Activated gamma-delta T cell treated with Interleukin-2 at 50 U/mL for 16 hours (primary cell): ENCODE data around the gene ALPP.
"Not testable (repeated sequence)": the region's sequence is repeated elsewhere in the genome, so short reads cannot be mapped to it uniquely, and the experiment has no call there.

Experiments used
- DNase-seq: peaks from one replicate; pipeline ENCODE4 v3.0.0-alpha.2; 2020

ALPP gene

DNA sequence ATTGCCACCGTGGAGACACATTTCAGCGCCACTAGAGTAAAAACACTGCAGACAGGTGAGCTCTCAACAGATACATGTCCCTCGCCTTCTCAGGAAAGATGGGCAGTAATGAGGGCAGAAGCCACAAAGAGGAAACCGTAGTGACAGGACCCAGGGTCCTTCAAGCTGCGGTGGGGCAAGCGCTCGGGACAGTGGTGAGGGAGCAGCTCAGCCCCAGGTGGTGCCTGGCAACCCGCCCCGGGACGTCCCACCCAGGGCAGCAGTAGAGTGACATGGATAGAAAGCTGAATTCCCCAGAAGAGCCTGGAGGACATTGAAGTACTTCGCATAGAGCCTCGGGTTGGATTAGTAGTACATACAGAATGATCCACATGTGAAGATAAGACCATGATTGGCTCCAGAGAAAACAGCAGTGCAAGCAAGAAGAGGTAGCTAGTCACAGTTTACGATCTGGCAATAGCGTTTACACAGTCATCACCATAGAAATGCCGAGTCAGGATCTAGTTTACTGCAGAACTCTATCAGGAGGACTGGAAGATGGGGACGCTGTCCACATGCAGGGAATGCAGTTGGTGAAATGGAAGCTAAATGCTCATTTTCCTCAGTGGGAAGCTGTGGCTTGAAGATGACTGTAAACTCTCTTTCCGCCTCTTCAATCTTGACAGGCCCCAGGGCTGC lies 37.4 kb upstream of the ALPP start:
- no peak for DNase-seq

DNA sequence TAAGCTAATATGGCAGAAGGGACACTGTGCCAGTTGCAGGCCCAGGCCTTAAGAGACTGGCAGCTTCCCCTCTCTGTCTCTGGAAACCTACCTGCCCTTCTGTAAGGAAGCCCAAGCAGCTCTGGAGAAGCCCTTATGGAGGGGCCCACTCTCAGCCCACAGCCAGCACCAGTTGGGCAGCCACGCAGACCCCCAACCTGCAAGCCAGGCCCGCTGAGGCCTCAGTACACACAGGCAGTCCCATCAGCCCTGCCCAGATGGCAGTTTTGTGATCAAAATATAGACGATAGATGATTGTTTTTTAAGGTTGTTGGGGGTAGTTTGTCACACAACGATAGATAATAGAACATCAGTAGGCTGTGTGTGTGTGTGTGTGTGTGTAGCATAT lies 36.8 kb upstream of the ALPP start:
- DNase-seq = no peak

DNA sequence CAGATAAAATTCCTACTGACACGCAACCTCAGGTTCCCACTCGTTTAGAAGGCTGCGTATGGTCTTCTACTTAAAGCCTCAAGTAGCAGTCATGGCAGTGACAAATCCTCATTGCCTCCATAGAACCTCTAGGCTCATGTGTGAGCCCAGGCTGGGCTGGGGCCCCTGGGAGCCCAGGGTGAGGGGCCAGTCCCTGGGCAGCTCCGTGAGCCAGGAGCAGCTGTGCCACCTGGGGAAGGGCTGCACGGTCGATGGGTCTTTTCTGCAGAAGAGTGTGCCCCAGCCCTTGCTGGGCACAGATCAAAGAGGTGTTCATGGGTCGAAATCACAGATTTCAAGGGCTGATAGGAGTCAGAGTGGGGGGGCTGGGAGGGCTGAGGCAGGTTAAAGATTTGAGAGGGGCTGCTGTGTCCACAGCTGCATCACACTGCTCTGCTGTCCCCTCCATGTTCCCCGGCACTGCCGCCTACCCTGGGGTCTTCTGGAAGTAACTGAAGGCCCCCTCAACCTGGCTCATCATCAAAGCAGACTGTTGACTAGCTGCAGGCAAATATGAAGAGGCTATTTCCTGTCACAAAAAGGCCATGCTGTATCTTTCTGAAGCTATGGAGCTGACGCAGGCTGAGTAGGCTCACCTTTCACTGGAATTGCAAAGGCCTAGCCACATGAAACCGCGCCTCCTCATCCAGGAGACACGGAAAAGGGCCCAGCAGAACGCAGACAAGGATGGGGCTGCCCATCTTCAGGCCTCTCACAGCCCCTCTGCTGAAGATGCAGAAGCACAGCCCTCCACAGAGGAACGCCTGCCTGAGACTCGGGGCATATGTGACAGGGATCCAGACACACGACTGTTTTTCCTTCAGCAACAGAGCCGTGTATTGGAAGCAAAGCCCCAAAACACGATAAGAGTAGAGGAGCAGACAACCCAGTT lies 35.7 kb upstream of the ALPP start:
- no peak for DNase-seq

DNA sequence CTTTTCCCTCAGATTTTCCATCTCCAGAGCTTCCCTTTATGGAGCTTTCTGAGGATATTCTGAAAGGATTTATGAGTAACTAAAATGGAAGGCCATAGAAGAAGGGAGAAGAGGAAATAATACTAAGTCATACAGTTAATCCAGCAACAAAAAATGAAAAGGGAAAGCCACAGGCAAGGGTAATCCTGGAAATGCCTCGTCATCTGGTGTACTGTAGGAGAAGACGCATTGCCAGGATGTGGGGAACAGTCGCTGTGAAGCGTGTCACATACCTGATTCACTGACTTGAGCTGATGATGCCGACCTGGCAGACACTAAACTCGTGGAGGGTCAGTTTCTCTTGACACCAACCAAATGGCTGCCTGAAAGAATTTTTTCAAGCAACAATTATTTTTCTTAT lies 34.7 kb upstream of the ALPP start:
- no peak for DNase-seq

DNA sequence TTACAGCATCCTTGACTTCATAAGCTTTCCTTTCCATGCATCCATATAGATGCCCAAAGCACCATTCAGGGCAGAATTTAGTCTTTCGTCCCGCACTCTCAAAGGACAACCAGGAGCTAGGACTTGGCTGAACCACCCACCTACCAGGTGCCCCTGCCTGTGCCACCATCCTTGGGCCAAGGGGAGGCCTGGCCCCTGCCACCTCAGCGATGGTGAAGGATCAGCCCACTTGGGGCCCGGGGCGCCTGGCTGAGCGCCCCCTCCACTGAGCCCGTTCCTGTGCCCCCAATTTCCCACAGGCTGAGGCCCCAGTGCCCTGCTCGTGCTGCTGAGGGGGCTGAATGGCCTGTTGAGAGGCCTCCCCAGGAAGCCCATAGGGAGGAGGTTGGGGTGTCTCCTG lies 33.3 kb upstream of the ALPP start:
- DNase-seq = no peak

DNA sequence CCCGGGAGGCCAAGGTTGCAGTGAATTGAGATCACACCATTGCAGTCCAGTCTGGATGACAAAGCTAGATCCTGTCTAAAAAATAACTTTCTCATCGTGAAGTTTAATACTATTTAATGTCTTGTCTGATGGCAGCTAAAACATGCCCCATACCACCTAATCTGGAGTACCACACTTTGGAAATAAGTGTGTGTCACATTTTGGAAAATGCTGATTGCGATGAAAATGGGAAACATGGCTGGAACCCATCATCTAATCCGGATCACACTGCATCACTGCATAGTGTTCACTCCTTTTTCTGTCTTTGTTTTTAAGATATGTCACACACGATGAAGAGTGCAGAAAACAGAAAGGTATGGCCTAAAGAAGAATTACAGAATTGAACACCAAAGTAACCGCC lies 31.2 kb upstream of the ALPP start:
- no peak for DNase-seq

DNA sequence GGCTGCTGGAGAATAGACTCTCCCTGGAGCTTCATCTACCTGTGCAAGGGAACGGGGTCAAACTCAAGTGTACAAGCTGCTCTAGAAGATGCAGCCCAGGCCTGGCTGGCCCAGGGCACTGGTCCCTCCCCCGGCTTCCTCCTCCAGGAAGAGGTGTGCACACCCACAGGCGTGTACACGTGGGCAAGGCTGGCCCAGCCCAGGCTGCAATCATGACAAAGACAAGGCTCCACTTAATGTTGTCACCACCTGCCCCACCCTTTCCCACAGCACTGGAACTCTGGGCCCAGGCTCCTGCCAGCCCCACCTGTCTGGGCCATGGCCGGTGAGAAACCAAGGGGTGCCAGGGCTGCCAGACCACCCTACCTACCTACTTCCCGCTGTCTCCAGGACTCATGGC lies 29.6 kb upstream of the ALPP start:
- no peak for DNase-seq

DNA sequence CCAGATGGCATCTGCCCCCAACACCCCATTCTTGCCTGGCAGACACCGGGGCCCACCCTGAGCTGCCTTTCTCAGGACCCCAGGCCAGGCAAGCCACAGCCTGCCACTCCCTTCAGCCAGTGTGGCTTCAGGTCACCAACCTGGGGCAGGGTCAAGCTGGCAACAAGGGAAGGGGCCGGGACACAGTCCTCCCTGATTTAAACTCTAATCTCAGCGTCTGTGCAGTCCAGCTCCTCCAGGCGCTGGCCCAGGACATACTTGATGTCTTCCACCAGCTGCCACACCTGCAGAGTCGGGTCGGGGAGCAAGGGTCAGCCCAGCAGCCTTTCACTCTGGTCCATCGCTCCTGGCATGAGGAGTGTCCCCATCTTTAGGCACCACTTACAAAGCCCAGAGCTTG lies 29.0 kb upstream of the ALPP start:
- DNase-seq = no peak

DNA sequence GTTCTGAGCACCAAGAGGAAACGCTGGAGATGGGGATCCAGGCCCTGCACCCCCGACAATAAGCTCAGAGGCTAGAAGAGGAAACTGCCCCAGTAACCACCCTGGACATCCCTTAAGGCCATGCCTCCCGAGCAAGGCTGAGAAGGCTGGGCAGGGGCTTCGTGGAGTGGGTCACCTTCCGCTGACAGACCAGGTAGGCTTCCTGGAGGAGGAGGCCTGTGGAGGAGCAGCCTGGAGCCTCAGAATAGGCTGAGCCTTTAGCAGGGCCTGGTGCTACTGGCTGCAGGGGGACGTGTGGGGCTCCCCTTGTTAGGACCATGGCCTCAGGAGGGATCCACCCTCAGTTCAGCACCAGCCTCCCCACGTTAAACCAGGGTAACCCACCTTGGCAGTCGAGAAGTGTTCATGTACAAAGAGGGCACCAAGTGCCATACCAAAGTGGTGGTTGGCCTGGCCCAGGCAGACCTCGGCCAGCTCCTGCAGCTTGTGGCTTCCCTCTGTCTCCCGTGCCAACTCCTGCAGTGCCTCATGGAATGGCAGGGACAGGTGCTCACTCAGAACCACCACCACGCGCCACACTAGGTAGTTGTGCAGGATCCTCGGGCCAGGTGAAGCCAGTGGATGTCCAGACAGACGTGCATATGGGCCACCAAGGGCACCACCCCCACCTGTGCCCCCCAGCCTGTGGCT lies 28.5 kb upstream of the ALPP start:
- no peak for DNase-seq

DNA sequence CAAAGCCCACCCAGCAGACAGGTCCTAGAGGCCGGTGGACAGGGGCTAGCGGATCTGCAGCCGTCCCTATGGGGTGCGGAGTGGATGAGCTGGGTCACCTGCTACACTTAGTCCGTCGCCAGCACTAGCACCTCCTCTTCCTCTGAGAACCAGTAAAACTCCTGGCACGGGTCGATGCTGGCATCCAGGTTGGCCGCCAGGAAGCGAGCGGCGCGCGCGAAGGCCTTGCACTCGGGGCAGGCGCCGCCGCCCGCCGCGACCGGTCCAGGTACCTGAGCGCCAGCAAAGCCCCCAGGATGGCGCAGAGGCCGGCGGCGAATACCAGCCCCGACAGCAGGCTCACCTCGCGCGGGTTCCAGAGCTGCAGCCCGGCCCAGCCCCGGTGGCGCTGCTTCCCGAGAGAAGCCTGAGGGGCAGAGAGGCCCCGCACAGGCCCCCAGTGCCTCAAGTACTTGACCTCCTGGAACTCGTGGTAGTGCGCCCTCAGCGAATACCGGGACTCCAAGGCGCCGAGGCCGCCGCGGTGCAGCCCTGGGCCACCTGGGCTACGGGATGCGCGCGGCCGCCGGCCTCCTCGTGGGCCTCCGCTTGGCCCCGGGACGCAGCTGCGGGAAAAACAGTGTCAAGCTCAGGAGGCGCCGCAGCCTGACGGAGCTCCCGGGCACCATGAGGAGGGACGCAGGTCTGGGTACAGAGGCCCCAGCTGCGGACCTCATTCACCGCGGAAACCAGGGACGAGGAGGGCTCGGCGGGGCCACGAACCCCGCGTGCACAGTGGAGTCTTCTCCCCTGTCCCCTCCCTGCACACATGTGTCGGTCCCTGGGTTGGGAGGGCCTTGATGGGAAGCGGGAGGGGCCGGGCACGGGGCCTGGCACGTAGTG lies 27.5 kb upstream of the ALPP start:
- DNase-seq = no peak

DNA sequence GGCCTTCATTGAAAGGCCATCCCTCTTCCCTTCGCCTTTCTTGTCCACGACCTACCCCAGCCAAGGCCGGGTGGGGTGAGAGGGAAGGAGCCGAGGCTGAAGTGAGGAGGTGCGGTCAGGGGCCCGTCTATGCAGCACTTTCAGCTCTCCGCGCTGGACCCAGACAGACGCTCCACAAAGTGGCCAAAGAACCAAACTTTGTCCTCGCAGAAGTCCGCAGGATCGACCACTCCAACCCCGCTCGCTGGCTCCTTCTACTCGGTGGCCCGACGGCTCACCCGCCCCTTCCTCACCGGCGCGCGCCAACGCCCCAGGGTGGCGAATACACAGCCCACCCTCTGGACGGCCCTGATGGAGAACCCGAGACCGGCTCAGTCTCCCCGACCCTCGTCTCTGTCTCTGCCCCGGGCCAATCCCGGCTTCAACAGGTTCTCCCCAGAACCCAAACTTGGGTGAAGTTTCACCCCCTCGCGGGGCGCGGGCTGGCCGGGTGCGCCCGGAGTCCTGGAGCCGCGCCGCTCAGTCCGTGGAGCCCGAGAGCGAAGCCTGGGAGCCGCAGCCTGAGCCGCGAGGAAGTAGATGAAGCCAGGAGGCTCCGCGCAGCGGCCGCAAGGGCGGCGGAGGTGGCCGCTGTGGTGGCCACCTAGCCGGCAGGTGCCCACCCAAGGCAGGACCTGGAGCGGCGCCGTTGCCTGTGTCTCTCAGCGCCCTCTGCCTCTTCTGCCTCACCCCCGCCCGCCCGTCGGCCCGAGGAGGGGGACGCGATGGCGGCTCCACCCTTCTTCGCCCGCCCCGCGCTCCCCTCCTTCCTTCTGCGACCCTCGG lies 26.7 kb upstream of the ALPP start:
- DNase-seq = no peak

DNA sequence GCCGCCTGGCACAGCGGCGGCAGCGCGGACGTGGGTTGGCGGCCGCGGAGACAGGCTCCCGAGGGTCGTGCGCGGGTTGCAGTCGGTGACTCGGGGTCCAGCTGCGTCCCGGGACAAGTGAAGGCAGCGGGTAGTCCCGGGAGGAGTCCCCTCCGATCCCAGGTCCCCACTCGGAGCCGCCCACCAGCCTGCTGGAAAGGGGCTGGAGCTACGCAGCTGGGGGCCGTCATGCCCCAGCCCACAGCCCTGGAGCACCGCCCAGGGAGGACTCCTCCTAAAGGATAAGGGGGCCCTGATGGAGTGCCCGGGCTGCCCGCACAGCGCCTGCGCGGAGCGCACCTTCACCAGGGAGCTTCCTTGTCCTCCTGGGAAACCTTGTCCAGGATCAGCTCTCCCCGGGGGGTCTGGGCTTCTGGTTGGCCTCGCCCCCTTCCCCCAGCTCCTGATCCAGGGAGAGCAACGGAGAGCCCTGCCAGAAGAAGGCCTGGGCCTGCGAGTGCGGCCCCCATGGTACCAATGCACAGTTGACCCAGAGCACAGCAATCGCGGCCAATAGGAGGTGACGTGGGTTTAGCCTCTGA lies 25.9 kb upstream of the ALPP start:
- DNase-seq = no peak

DNA sequence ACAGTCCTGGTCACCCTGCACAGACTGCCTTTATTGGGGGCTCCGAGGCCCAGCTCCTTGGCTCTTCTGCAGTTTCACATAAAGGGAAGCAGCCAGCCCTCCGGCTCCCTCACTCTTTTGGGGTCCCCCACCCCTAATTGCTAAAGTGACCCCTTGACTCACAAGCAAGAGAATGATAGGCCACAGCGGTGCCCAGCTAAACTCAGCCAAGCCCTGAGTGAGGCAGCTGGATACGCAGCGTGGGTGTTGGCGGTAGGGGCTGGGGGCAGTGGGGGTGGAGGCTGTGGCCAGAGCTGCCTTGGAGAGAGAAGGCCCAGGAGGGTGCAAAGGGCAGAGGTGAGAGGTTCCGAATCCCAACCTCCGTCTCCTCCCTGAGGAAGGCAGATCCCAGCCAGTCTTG lies 25.5 kb upstream of the ALPP start:
- no peak for DNase-seq

DNA sequence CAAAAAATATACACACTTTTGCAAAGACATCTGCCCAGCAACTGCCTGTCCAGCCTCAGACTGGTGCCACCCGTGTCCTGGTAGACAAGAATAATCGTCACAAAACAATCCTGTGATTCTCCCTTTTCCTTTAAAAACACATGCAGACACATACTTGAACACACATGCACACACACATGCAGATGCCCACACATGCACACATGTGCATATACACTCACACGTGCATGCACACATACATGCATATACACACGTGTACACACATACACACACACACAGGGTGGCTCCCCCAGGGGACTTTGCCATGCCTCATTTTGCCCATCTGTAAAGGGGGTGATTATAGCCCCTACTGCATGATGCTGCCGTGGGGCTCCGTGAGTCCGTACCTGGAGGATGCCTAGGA lies 24.9 kb upstream of the ALPP start:
- DNase-seq = no peak

DNA sequence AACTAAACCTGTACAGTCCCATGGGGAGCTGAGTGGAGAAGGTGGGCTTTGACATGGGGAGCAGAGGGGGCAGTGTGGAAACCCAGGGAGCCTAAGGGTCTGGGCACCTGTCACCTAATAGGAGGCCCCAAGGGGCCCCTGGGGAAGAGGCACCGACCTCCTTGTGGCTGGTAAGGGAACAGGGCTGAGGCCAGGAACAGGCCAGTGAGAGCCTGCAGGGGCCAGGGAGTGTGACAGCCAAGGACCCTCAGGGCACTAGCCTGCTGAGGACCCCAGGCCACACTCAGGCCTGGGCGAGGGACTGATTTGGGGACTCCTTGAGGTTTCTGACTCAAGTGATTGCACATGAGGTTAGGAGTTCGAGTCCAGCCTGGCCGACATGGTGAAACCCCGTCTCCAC lies 24.5 kb upstream of the ALPP start:
- DNase-seq = no peak

DNA sequence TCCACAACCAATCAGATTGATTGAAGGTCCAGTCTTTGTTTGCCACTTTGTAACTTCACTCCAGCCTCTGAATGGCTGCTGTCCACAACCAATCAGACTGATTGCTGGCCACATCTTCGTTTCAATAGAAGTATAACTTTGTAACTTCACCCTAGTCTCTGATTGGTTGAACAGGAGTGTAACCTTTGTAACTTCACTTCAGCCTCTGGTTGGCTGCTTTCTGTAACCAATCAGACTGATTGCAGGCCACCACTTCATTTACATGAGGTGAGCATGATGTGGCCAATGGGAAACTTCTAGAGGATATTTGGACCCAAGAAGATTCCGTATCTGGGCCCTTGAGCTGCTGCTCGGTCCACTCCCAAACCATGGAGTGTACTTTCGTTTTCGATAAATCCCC lies 16.9 kb upstream of the ALPP start:
- no peak for DNase-seq

DNA sequence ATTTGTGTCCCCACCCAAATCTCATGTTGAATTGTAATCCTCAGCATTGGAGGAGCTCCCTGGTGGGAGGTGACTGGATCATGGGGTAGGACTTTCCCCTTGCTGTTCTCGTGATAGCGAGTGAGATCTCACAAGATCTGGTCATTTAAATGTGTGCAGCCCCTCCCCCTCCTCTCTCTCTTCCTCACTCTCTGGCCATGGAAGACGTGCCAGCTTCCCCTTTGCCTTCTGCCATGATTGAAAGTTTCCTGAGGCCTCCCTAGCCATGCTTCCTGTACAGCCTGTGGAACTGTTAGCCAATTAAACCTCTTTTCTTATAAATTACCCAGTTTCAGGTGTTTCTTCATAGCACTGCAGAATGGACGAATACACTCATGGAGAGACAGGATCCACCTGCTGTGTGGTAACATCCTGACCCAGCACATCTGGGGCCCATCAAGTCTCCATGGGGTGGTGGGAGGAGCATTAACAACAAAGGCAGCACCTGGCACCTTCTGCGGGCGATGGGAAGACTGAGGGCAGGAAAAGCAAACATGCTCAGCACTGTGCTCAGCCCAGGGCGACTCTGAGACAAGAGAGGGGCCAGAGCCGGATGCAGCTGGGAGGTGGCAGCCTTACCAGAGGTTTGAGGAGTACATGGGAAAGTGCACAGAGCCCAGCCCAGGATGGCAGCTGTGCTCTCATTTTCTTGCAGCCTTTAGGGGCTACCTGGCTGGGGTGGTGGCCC lies 16.2 kb upstream of the ALPP start:
- DNase-seq = no peak

DNA sequence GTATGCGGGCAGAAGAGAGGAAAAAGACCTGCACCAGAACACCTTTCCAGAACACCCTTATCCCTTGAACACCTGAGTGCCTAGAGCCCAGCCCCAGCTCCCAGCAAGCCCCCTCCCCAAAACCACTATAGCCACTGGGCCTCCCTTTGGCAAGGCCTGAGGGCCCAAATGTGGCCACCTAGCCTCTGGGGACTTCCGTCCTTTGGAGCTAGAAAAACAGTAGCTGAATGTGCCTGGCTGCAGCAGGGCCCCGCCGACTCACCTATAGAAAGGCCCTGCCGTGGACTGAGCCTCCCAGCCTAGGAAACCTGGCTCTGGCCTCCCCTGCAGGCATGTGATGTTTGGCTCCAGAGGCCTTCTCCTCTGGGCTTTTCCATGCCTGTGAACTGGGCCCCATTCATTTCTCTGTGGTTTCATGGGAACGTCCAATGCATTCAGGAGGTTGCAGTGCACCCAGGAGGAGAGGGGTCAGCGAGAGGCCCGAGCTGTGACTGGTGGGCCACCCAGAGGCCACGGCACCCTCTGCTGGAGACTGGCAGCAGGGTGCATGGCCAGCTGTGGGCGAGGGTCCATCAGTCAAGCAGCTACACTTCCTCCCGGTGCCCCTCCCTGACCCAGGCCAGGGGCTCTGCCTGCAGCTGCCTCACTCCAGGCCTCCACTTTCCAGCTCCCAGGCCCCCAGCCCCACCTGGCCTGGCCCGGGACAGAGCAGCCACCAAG lies 15.3 kb upstream of the ALPP start:
- not testable (repeated sequence) for DNase-seq

DNA sequence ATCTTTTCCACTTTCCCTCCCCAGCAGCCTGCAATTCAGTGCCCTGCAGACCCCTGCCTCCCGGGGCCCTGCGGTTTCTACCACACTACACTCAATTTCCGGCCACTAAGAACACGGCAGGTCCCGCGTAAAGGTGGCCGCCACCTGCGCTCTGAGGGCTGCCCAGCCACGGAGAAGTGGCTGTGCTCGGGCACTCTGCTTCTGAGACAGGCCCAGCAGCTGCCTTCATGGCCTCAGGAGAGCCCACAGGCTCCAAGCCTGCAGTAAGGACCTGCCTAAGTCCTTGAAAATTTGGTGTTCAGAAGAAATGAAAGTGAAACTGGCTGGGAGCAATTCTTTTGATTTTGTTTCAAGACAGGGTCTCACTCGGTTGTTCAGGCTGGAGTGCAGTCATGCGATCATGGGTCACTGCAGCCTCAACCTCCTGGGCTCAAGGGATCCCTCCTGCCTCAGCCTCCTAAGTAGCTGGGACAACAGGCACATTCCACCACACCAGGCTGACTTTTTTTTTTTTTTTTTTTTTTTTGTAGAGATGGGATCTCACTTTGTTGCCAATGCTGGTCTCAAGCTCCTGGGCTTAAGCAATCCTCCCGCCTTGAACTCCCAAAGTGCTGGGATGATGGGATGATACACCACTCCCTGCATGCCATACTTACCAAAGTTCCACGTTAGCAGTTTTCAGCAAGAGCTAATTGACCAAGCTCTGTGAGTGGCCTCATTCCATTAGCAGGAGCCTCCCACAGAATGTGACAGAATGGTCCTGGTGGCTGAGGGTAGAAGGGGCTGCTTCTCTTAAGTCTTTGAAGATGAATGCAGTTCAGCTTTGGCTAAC lies 14.6 kb upstream of the ALPP start:
- DNase-seq = no peak
